Neural progenitor cell (in vitro differentiated cells): Measurements from ENCODE around the gene PPP1R9B. TPM values are rescaled to one million over a fixed set of nuclear protein-coding genes. Genes with fewer than 3 reads are reported as not detected.
A peak's percentile ranks its signal among the peaks of the same experiment; 100 is the strongest.

Source experiments
- DNase-seq: peaks from one replicate; pipeline ENCODE4 v3.0.0-alpha.2; 2016; ENCODE audit warnings: low spot score
- H2AFZ ChIP-seq: fragments of 200-600 bp; sonication (generic); replicated peaks from 2 replicates; pipeline ENCODE4 v1.6.1; 2016; ENCODE audit warnings: antibody characterized with exemption
- H3F3A ChIP-seq: fragments of 200-600 bp; sonication (generic); 2 replicates; pipeline ENCODE4 v1.6.1; 2016; ENCODE audit warnings: antibody characterized with exemption, low read depth
- H3K27ac ChIP-seq: fragments of 200-600 bp; sonication (generic); 2 replicates; pipeline ENCODE4 v1.5.1; 2016; ENCODE audit warnings: mild to moderate bottlenecking
- H3K27me3 ChIP-seq: fragments of 200-600 bp; sonication (generic); 2 replicates; pipeline ENCODE4 v1.6.1; 2016; ENCODE audit warnings: mild to moderate bottlenecking, moderate library complexity
- H3K36me3 ChIP-seq: fragments of 200-600 bp; sonication (generic); 2 replicates; pipeline ENCODE4 v1.5.1; 2016
- H3K4me1 ChIP-seq: fragments of 200-600 bp; sonication (generic); 2 replicates; pipeline ENCODE4 v1.6.1; 2016; ENCODE audit warnings: mixed run types
- H3K4me2 ChIP-seq: fragments of 200-600 bp; sonication (generic); 2 replicates; pipeline ENCODE4 v1.6.1; 2016
- H3K4me3 ChIP-seq: fragments of 200-600 bp; sonication (generic); 2 replicates; pipeline ENCODE4 v1.5.1; 2016
- H3K79me2 ChIP-seq: fragments of 200-600 bp; sonication (generic); 2 replicates; pipeline ENCODE4 v1.6.1; 2016; ENCODE audit warnings: low read depth
- H3K9ac ChIP-seq: fragments of 200-600 bp; sonication (generic); 2 replicates; pipeline ENCODE4 v1.6.1; 2016
- H3K9me3 ChIP-seq: fragments of 200-600 bp; sonication (generic); 2 replicates; pipeline ENCODE4 v1.5.1; 2016; ENCODE audit warnings: low read depth
- H4K20me1 ChIP-seq: fragments of 200-600 bp; sonication (generic); 2 replicates; pipeline ENCODE4 v1.6.1; 2016; ENCODE audit warnings: low read depth
- H3K27ac Mint-ChIP-seq: 3 replicates; pipeline ENCODE4 v1.8.0; 2021; ENCODE audit warnings: mixed read lengths
- H3K27me3 Mint-ChIP-seq: 2 replicates; pipeline ENCODE4 v1.8.0; 2022; ENCODE audit warnings: low read depth, mild to moderate bottlenecking, inconsistent platforms, moderate library complexity, mixed read lengths; ENCODE audit not compliant: insufficient read depth
- H3K36me3 Mint-ChIP-seq: 3 replicates; pipeline ENCODE4 v1.8.0; 2021; ENCODE audit warnings: mixed read lengths
- H3K4me1 Mint-ChIP-seq: 3 replicates; pipeline ENCODE4 v1.8.0; 2021; ENCODE audit warnings: mixed read lengths
- H3K4me3 Mint-ChIP-seq: 3 replicates; pipeline ENCODE4 v1.8.0; 2021; ENCODE audit warnings: mild to moderate bottlenecking, moderate library complexity, mixed read lengths
- H3K9me3 Mint-ChIP-seq: 3 replicates; pipeline ENCODE4 v1.8.0; 2020; ENCODE audit warnings: mixed read lengths
- CTCF ChIP-seq: fragments of 200-600 bp; sonication (generic); IDR thresholded peaks from 2 replicates; pipeline ENCODE4 v1.5.1; 2017; ENCODE audit warnings: antibody characterized with exemption, mild to moderate bottlenecking
- EZH2 ChIP-seq: fragments of 200-600 bp; sonication (generic); IDR thresholded peaks from 2 replicates; pipeline ENCODE4 v1.6.1; 2017; ENCODE audit warnings: antibody characterized with exemption, mild to moderate bottlenecking, moderate library complexity
- EZH2phosphoT487 ChIP-seq: fragments of 200-600 bp; sonication (generic); IDR thresholded peaks from 2 replicates; pipeline ENCODE4 v1.6.1; 2017; ENCODE audit warnings: antibody characterized with exemption
- total RNA-seq: library from RNA; depleted of rRNA; stranded (reverse); fragments of >200 nt; gene quantifications from 2 replicates; pipeline ENCODE4 v1.2.3, GENCODE V29; 2015; ENCODE audit warnings: low replicate concordance

Gene PPP1R9B
- total RNA-seq, 1 donor from 2014 or later: 12.0 TPM

- Mint-ChIP-seq H3K4me1 (peaks cover 35% of the 10 kb centered on the region), H3K9me3 (no peaks in the 10 kb centered on the region), H3K36me3 (peaks cover 7% of the 10 kb centered on the region), H3K27me3 (peaks cover 18% of the 10 kb centered on the region), H3K27ac (peak overlapping the region; percentile 89), H3K4me3 (no peak overlapping the region)
- peak overlapping the region; percentile 26 for H3K4me2 ChIP-seq
- no peak for DNase-seq
- no peak overlapping the region for H3K9ac ChIP-seq
- H3K9me3 ChIP-seq: no peaks in the 10 kb centered on the region
- no peak overlapping the region for H3K4me3 ChIP-seq
- H3F3A ChIP-seq: no peaks in the 10 kb centered on the region
- peaks cover 18% of the 10 kb centered on the region for H3K4me1 ChIP-seq
- no peaks in the 10 kb centered on the region for H3K27me3 ChIP-seq
- TF ChIP-seq EZH2phosphoT487: no peak
- no peak for TF ChIP-seq EZH2
- no peak for TF ChIP-seq CTCF
- peaks cover 7% of the 10 kb centered on the region for H4K20me1 ChIP-seq
- H3K79me2 ChIP-seq: peaks cover 6% of the 10 kb centered on the region
- H3K36me3 ChIP-seq: no peaks in the 10 kb centered on the region
- no peak overlapping the region for H3K27ac ChIP-seq
- no peak overlapping the region for H2AFZ ChIP-seq
These were observed 49.5 kb downstream of the PPP1R9B start for GRCh38 chr17:50100921-50101345.

- H3K4me1 ChIP-seq: peaks cover 20% of the 10 kb centered on the region
- H3K9me3 ChIP-seq: no peaks in the 10 kb centered on the region
- no peak overlapping the region for H3K4me3 Mint-ChIP-seq
- H3K79me2 ChIP-seq: peaks cover 11% of the 10 kb centered on the region
- H4K20me1 ChIP-seq: peaks cover 7% of the 10 kb centered on the region
- H3K4me3 ChIP-seq: no peak overlapping the region
- no peaks in the 10 kb centered on the region for H3K36me3 ChIP-seq
- H3K9ac ChIP-seq: no peak overlapping the region
- H3K36me3 Mint-ChIP-seq: peaks cover 7% of the 10 kb centered on the region
- H3K9me3 Mint-ChIP-seq: no peaks in the 10 kb centered on the region
- H3F3A ChIP-seq: no peaks in the 10 kb centered on the region
- TF ChIP-seq CTCF: no peak
- TF ChIP-seq EZH2: no peak
- TF ChIP-seq EZH2phosphoT487: no peak
- H3K27me3 ChIP-seq: no peaks in the 10 kb centered on the region
- H3K27ac ChIP-seq: no peak overlapping the region
- no peak overlapping the region for H3K4me2 ChIP-seq
- peak overlapping the region; percentile 89 for H3K27ac Mint-ChIP-seq
- H3K4me1 Mint-ChIP-seq: peaks cover 39% of the 10 kb centered on the region
- peaks cover 17% of the 10 kb centered on the region for H3K27me3 Mint-ChIP-seq
- H2AFZ ChIP-seq: no peak overlapping the region
- DNase-seq: no peak
These were observed 50.0 kb downstream of the PPP1R9B start for GRCh38 chr17:50100480-50100883.

- TF ChIP-seq EZH2phosphoT487 (no peak), EZH2 (no peak), CTCF (no peak)
- Mint-ChIP-seq H3K36me3 (peaks cover 7% of the 10 kb centered on the region), H3K4me1 (peaks cover 46% of the 10 kb centered on the region), H3K27me3 (peaks cover 17% of the 10 kb centered on the region), H3K27ac (no peak overlapping the region), H3K4me3 (no peak overlapping the region), H3K9me3 (no peaks in the 10 kb centered on the region)
- Histone ChIP-seq H3K27me3 (no peaks in the 10 kb centered on the region), H3K9ac (no peak overlapping the region), H3K79me2 (peaks cover 13% of the 10 kb centered on the region), H4K20me1 (peaks cover 7% of the 10 kb centered on the region), H3K4me3 (no peak overlapping the region), H3K4me1 (peaks cover 22% of the 10 kb centered on the region), H3K4me2 (no peak overlapping the region), H3K27ac (no peak overlapping the region), H3K9me3 (no peaks in the 10 kb centered on the region), H3K36me3 (no peaks in the 10 kb centered on the region), H3F3A (peaks cover 2% of the 10 kb centered on the region), H2AFZ (no peak overlapping the region)
- DNase-seq: no peak
These were observed 51.5 kb downstream of the PPP1R9B start for GRCh38 chr17:50099003-50099402.
